COLO668 (cell line): Measurements from ENCODE around the gene EPB41L5.
"Not testable (repeated sequence)": the region's sequence is repeated elsewhere in the genome, so short reads cannot be mapped to it uniquely, and the experiment has no call there.

ENCODE experiments used
- DNase-seq: peaks from one replicate; lab custom pipeline; 2025; ENCODE audit not compliant: unreplicated experiment; lab: John Stamatoyannopoulos, UW

EPB41L5 gene

DNA sequence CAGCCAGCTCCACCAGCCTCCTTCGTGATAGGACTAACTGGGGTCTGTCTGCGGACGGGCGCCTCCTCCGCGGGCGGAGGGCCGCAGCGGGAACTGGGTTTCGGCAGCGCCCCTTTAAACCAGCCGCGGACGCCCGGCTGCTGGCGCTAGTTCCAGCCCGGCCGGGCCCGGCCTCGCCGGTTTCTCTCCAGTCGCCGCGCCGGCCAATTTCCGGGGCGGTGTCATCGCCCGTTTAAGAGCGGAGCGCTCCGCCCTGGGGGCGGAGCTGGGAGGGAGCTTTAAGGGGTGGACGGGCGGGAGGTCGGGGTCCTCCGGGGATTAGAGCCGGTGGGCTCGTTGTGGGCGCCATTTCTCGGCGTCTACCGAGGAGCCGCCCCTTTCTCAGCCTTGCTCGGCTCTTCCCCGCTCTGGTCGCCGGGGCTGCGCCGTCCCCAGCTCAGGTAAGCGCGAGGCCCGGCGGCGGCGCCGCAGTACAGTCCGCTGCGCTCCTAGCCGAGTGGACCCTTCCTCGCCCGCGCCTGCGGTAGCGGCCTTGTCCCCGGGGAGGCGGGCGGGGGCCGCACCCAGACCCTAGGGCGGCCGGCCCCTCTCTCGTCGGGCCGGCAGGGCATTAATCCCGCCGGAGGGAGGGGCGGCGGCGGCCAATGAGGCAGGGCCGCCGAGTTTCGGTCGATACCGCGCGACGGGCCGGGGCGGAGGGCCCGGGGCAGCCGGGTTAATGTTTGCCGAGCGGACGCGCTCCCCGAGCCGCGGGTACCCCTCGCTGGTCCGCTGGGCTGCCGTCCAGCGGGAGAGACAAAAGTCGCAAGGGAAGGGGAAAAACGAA, at the start of gene EPB41L5:
Gene EPB41L5 (plus strand): TSS at position 307 of the 826 bp plus-strand sequence. CDS start 6,008 bp downstream, outside the sequence.
- DNase-seq, result peak; percentile 98

- DNase-seq, result no peak
Observed at GRCh38 chr2:119981896-119982295, 31.0 kb upstream of the EPB41L5 start.

GRCh38 chr2:119982506-119982905, 30.4 kb upstream of the EPB41L5 start:
- DNase-seq, result no peak

DNA sequence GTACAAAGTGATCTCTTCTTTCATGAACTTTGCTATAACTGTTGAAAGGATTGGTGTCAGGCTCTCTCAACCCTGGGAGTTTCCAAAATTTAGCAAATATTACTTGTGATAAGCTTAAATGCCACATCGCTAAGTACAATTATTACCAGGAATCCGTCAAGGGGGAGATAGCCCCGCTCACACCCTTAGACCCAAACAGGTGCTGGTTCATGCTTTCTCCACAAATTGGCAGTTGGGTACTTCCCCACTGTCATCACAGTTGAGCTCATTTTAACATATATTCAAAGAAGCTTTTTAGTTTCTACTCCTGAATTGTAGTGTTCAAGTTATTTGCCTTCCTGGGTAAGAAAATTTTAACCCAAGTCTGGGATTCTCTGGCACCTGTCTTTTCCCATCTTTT, 29.8 kb upstream of the EPB41L5 start:
- no peak for DNase-seq

DNA sequence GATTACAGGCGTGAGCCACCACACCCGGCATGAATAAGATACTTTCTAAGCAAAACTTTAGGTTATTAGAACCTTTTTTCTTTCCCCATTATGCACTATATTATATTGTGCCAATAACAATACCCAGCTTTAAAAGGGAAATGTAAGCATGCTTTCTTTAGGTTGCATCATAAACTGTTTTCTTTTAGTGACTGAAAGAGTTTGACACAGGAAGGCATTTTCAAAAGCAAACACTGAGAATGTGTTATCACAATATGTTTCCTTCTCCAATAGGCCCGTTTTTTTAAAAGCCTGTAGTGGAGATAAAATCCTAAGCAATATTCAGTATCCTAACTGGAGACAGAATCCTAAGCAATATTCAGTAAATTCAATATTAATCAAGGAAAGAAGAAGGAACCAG, 16.7 kb upstream of the EPB41L5 start:
- no peak for DNase-seq

GRCh38 chr2:119996896-119997891, 15.7 kb upstream of the EPB41L5 start:
- not testable (repeated sequence) for DNase-seq

- DNase-seq, result no peak
Observed at GRCh38 chr2:120001471-120001870, 11.4 kb upstream of the EPB41L5 start.

- DNase-seq, result no peak
Observed at GRCh38 chr2:120004254-120004653, 8.6 kb upstream of the EPB41L5 start.

DNA sequence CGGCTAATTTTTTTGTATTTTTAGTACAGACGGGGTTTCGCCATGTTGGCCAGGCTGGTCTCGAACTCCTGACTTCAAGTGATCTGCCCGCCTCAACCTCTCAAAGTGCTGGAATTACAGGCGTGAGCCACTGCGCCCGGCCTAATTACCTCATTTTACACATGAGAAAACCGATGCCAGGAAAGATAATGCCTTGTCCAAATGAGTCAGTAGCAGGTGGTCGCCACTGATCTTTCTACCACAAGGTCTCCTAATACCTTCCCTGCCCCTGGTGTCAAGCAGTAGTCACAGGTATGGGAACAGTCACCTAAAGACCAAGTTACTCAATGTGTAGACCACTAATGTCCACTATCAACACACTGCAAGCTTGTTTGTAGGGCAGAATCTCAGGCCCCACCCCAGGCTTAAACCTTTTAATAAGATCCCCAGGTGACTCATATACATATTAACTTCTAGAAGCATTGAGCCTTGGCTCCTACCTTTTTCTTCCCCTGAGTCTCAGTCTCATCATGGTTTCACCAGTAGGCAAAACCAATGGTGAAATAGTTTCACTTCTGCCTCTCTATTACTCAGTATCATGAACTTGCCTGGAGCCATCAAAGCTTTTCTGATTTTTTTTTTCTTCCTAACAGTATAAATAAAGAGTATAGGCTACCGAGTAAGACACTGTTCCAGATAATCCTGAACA, 6.9 kb upstream of the EPB41L5 start:
- no peak for DNase-seq

GRCh38 chr2:120007851-120008250, 5.0 kb upstream of the EPB41L5 start:
- no peak for DNase-seq

DNA sequence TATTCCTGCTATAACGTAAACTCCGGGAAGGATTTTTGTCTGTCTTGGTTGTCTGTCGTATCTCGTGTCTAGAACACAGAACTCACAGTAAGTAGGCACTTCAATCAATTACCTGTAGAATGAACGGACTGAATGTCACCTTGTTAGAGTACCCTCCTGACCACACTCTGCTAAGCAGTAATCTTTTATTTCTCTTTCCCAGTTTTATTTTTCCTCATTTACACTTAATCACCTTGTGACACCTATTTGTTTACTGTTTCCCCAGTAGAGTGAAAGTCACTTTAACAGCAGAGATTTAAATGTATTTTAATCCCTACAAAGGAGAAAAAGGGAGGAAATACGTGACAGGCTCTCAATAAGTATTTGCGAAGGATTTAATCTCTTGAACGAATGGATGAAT, 514 bp upstream of the EPB41L5 start:
- no peak for DNase-seq

DNA sequence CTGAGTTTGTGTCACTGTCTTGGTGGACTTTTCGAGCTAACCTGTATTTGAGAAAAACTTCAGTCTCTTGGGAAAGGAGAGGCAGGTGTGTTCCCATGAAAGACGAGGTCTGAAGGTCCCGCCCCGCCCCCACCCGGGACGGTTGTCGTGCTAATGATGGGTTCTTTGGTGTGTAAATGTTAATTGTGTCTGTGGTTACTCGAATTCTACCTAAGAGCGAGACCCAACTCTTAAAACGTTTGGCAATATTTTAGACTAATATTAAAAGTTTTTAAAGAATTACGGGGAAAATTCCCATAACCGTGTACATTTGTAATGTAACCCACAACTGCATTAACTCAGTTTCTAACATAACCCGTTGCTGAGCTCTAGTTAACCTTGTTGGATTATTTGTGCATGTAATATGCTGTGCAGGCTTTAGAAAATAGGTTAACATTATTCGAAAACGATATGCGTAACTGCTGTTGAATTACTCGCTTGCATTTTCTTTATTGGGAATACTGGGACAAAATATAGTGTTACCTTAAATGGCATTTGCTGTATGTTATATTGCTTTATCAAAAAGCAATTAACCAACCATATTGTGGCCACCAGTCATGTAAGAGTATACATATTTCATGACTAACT, 833 bp downstream of the EPB41L5 start:
- peak; percentile 67 for DNase-seq

DNA sequence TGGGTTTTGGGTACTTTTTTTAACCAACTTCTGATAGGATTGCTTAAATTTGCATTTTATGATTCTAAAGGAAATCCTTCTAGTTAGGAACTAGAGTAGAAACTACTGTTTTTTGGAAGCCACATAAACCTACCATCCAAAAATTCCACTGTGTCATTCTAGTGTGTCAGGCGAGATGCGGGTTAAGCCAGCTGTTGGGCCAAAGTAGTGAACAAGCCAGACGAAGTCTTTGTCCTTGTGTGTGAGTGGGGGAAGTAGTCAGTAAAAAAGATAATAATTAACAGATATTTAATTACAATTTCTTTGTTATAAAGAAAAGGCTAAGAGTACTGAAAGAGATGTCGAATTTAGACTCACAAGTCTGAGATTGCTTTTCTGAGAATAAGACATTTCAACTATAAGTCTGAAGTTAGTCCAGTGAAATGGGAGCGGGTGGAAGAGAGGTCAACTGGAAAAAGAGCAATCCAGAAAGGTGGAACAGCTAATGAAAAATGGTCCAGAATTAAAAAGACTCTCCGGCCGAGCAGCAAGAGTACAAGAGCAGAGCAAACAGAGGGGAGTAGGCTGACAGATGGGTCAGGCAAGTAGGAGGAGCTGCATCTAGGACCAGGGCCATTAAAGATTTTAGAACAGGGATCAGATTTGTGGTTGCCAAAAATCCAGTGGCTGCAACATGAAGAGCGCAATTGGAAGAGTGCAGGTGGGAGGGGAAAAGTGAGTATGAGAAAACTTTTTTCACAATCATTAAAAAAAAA, 1.5 kb downstream of the EPB41L5 start:
- DNase-seq, result no peak

GRCh38 chr2:120016800-120017199, 3.9 kb downstream of the EPB41L5 start:
- no peak for DNase-seq

GRCh38 chr2:120017201-120017600, 4.3 kb downstream of the EPB41L5 start:
- no peak for DNase-seq

DNA sequence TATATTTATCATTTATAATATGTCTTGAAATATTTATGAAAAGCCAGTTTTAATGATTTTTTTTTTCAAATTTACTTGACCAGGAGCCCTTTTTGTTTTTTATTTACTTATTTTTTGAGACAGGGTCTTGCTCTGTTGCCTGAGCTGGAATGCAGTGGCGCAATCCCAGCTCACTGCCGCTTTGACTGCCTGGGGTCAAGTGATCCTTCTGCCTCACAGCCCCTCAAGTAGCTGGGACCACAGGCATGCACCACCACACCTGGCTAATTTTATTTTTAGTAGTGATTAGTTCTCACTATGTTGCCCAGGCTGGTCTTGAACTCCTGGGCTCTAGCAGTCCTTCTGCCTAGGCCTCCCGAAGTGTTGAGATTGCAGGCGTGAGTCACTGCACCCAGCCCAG, 5.7 kb downstream of the EPB41L5 start:
- DNase-seq, result no peak

DNA sequence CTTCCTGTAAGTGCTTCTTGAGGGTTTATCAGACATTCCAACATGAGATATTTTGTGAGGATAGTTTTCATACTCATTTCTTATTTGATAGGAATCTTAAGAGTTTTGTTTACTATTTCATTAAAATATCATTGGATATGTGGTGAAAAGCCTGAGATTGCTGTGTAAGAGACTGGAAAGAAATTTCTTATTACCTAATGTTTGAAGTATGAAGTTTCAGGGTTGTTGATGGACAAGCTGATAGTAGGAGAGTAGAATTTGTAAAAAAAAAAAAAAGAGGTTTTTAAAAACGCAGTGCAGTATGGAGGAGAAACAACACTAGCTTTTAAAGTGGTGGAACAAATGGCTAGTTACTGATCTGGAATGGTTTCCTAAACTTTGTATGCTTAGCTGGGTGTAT, 7.7 kb downstream of the EPB41L5 start:
- DNase-seq, result no peak

- DNase-seq, result not testable (repeated sequence)
Observed at GRCh38 chr2:120022505-120022904, 9.6 kb downstream of the EPB41L5 start.

GRCh38 chr2:120026890-120027289, 14.0 kb downstream of the EPB41L5 start:
- no peak for DNase-seq

- DNase-seq, result no peak
Observed at GRCh38 chr2:120028795-120029194, 15.9 kb downstream of the EPB41L5 start.
